Measurements from ENCODE around the gene MLLT1.

The MLLT1 gene

DNA sequence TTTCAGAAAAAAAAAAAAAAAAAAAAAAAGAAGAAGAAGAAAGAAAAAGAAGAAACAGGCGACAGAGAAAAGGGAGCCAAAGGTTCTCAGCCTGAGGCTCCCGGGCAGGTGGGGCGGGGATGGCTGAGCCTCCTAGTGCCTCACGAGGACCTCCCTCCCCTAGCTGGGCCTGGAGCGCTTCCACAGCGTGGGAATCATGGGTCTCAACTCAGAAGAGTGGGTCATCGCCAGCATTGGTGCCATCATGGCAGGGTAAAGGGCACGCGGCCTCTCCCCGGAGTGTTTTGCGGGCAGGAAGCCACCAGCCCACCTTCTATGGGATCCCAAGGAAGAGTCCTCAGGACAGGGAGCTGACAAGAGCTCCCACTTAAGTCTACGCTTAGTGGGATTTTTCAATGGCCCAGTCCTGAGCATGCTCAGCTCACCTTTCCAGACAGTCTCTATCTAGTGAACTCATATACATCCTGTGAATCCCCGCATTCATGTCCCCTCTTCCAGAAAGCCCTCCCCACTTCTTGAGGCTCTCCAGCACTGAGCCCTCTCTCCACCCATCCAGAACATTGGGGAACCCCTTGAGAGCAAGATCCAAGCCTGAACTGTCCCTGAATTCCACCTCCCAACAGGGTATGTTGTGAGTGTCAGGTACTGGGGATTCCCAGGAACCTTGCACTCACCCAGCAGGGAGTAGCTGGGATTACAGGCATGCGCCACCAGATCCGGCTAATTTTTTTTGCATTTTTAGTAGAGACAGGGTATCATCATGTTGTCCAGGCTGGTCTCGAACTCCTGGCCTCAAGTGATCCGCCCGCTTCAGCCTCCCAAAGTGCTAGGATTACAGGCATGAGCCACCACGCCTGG, 74.7 kb downstream of the MLLT1 start:
- no peak for DNase-seq

DNA sequence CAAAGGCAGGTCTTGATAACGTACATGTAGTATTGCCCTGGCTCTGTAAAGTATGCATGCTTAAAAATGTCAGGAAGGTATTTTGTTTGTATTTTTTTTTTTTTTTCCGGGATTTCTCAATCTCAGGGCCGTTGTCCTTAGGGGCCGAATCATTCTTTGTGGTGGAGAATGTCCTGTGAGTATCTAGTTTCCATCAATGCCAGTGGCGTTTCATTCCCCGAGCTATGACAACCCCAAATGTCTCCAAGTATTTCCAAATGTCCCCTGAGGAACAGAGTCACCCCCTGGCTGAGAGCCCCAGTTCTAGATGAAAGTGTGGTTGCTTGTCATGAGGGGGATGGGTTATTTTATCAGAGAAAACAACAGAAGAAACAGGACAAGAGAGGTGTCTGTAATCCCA, 75.6 kb downstream of the MLLT1 start:
- DNase-seq = no peak

GRCh38 chr19:6199240-6199994, 80.4 kb downstream of the MLLT1 start:
- DNase-seq = peak; percentile 100

DNA sequence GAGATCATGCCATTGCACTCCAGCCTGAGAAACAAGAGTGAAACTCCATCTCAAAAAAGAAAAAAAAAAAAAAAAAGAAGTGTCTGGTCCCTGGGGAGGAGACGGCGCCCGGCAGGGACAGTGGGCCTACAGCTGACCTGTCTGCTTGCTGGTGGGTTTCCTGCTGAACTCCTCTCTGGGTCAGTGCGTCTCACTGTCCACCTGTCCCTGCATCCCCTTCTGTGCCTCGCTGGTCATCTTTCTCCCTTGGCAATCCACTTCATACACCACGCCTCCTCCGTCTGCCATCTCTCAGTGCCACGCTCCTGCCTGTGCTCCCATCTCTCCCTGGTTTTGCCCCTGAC, 80.9 kb downstream of the MLLT1 start:
- no peak for DNase-seq

GRCh38 chr19:6196361-6196760, 83.4 kb downstream of the MLLT1 start:
- DNase-seq = no peak

DNA sequence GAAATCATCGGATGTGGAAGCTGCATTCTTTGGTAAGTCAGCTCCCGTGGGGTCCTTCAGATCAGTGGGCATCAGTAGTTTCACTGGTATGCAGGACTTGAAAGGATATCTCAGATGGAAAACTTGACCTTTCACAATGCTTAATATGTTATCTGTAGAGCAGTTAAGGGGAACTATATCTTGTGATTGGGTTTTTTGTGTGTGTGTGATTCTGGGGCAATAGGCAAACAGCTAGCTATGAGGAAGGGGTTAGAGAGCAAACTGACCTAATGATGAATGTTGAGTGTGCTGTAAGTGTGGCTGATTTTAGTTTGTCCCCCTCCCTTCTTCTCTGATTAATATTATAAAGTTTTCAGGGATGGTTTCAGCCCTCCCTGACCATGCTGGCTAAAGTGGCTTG, 91.0 kb downstream of the MLLT1 start:
- DNase-seq = no peak

GRCh38 chr19:6187374-6187773, 92.4 kb downstream of the MLLT1 start:
- DNase-seq = no peak

DNA sequence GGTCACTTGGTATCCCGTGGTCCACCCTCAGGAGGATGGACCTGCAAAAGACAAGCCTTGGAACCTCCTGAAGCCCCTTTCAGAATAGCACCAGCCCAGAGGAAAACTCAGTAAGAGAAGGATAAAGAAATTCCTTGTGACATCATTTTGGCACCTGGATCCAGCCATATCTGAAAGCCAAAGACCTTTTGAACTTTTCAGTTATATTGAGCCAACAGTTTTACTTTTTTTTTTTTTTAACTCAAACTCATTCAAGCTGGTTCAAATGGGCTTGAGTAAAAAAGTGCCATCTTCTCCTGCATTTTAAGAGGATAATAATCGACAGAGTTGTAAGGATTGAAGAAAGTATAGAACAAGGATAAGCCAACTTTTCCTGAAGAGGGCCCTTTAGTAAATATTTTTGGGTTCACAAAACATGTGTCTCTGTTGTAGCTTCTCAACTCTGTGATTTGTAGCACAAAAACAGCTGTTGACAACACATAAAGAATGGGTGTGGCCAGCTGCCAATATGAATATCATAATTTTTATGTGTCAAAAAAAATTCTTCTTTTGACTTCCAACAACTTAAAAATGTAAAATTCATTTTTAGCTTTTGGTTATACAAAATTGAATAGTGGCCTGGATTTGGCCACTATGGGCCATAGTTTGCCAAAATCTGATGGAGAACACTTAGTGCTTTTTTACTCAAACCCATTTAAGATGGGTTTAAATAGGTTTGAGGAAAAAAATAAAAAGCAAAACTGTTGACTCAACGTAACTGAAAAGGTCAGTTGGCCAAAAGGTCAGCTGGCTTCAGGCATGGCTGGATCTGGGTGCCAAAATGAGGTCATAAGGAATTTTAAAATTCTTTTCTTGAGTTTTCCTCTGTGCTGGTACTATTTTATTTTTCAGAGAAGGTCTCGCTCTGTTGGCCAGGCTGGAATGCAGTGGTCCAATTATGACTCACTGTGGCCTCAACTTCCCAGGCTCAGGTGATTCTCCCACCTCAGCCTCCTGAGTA, 93.6 kb downstream of the MLLT1 start:
- no peak for DNase-seq

GRCh38 chr19:6185093-6185834, 94.5 kb downstream of the MLLT1 start:
- DNase-seq = no peak

DNA sequence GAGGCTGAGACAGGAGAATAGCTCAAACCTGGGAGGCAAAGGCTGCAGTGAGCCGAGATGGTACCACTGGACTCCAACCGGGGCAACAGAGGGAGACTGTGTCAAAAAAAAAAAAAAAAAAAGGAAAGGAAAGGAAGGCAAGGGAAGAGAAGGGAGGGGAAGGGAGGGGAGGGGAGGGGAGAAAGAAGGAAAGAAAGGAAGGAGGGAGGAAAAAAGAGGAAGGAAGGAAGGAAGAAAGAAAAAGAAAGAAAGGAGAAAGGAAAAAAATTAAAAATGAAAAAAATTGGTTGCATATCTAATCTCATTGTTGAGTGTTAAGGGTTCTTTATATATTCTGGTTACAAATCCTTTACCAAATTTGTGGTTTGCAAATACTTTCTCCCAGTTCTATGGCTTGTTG, 98.7 kb downstream of the MLLT1 start:
- DNase-seq = no peak

DNA sequence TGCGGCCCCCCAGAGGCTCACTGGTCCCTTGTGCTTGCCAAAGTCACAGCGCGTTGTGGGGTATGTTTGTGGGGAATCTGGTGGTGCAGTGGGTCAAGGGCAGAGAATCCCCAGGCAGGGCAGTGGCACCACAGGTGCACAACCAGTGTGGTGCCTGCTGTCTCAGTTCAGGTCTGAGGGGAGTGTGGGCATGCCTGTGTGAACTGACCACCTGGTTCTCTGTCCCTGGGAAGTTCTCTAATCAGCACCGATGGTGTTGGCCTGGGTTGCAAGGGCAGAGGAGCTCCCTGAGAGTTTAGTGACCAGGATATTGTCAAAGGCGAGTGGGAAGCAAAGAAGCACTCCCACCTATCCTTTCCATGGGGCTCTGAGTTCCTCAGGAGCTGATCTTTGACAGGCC, 106.6 kb downstream of the MLLT1 start:
- no peak for DNase-seq

- DNase-seq = no peak
Measured at GRCh38 chr19:6172074-6172863, 107.5 kb downstream of the MLLT1 start.

GRCh38 chr19:6167115-6167514, 112.7 kb downstream of the MLLT1 start:
- DNase-seq = no peak

DNA sequence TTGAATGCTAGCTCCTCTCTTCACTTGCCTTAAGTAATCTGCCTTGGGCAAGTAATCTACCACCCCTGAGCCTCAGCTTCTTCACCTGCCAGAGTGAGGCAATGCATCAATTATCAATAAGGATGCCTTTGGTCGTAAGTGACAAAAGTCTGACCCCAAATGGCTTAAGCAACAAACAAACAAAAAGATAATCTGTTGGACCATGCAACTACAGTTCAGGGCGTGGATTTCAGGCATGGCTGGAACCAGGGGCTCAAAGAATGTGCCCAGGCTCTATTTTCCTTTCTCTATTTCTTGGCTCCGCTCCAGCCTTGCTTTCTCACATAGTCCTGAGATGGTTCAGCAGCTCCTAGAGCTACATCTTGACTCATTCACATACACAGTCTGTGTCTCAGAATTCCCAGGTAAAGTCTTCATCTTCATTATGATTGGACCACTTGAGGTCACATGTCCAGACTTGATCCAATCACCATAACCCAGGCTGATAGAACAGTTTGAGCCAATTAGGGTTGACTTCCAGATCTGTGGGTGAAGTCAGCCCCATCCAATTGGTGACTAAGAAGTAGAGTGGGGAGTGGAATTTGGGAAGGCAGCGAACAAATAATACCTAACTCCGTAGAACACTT, 114.8 kb downstream of the MLLT1 start:
- no peak for DNase-seq

DNA sequence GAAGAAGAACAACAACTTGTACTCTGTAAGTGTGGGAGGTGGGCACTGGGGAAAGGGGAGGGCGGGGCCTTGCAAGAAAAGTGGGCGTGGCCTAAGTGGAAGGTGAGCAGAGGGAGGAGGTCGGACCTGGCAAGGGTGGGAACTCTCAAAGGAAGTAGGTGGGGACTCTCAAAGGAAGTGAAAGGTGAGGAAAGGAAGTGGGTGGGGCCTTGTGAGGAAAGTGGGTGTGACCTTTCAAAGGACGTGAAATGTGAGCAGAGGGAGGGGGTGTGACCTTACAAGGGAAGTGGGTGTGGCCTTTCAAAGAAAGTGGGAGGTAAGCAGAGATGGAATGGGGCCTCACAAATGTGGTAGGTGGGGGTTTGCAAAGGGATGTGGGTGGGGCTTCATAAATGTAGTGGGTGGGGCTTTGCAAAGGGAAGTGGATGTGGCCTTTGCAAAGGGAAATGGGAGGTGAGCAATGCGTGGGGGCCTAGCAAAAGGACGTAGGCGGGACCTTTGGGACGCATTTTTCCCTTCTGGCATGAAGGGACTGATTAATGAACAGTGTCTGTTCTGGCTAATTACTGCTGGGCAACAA, 118.4 kb downstream of the MLLT1 start:
- DNase-seq = no peak

Measured in right forelimb (tissue), 1 donor.